Non-pigmented ciliary epithelial cell (primary cell): ENCODE results near the gene LAX1.

Experiments
- DNase-seq: peaks from one replicate; pipeline ENCODE4 v3.0.0-alpha.2; 2010; ENCODE audit warnings: low read depth

Gene LAX1

DNA sequence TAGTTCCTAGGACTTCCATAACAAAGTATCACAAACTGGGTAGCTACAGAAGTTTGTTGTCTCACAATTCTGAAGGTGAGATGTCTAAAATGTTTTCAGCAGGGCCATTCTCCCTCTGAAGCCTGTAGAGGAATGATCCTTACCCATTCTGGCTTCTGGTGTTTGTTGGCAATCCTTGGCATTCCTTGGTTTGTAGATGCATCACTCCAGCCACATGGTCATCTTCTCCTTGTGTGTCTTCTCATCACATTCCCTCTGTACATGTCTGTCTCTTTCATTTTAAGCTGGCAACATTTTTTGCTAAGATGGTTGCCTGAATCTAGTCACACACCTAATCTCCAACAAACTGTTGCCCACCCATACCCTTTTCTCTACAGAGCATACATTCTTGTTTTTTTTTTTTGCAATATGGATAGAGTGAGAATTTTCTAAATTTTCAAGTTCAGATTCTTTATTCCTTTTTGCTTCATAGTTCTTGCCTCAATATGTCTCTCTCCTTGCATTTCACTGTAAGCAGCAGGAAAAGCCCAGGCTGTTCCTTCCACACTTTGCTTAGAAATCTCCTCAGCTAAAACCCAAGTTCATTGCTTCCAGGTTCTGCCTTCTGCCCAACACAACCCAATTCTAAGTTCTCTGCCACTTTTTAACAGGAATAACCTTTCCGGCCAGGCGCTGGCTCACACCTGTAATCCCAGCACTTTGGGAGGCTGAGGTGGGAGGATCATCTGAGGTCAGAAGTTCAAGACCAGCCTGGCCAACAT is 48.8 kb downstream of the LAX1 start:
- no peak for DNase-seq

GRCh38 chr1:203818399-203818798 is 53.4 kb downstream of the LAX1 start:
- no peak for DNase-seq

DNA sequence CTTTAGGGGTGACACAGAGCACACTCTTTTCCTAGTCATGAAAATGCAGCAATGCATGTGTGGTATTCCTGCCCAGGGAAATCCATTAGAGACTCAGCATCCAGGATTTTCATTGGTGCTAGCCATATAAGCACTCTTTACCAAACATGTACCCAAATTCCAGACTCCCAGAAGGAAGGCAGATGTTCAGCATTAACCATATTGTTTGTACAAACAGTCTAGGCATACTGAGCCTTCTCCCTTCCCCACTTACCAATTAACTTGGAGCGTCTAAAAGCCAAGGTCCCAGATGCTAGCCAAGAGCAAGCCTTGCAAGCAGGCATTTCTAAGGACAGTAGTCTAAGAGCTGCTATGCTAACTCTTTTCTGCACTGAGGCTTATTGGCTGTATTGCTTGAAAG is 58.3 kb downstream of the LAX1 start:
- DNase-seq, result no peak
